NCI-H510A treated with DMSO at 0.1 percent for 48 hours (cell line): ENCODE measurements around the gene SMC2.

ENCODE experiments used
- DNase-seq: peaks from one replicate; lab custom pipeline; 2025; lab: John Stamatoyannopoulos, UW

Gene SMC2

DNA sequence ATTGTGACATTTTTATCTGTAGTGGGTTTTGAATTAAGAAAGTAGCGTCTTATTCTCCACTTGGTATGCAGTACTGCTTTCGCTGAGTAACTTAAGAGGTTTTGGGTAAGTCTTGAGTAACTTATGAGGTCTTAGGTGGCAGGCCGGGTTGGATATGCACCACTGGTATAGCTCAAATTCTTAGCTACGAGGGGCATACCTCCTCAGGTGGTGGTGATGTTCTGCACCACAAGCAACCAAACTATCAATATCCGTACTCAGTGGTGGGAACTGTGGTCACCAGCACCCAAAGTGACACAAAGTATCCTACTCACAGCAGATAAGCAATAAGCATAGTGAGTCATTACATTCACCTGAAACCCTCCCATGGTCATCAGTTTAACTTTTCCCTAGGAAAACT lies 13.7 kb downstream of the SMC2 start:
- no peak for DNase-seq

DNA sequence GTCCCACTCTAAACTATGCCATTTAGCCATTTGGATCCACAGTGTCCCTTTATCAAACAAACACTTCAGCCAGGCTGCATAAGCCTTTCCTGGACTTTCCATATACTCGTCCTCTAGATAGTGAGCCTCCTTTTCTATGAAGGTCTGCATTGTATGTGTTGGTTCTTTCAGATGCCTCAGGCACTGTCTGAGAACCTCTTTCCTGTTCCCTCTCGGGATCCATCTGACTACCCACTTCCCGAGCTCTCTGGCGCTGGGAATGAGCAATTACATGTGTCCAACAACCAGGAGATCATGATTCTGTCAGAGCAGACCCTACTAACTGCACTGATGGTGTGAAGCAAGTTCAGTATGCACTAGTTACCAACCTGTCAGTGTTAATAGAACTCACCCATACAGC lies 14.2 kb downstream of the SMC2 start:
- no peak for DNase-seq

DNA sequence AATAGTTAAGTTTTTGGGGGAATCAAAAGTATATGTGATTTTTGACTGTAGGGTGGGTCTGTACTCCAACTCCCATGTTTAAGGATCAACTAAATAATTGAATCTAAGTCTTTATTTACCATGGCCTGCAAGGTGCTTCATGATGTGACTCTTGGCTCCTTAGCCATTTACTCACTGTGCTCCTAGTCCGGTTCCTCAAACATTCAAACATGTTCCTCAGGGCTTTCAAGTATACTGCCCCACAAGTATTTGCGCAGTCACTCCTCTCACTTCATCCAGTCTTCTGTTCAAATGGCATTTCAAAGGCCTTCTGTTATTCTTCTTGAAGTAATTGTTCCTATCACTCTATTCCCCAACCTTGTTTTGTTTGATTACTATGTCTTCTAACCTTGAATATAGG lies 16.4 kb downstream of the SMC2 start:
- no peak for DNase-seq

GRCh38 chr9:104118916-104119315 lies 24.8 kb downstream of the SMC2 start:
- DNase-seq, result peak; percentile 47

DNA sequence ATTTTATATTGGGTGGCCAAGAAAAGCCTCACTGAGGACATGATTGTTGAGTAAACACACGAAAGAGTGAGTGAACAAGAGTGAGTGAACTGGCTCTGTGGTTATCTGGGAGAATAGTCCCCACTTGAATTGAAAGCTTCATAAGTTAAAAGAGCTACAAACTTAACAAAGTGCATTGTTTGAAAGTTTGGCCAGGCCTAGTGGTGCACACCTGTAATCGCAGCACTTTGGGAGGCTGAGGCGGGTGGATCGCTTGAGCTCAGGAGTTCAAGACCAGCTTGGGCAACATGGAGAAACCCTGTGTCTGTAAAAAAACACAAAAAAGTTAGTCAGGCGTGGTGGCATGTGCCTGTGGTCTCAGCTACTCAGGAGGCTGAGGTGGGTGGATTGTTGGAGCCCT lies 26.9 kb downstream of the SMC2 start:
- DNase-seq, result no peak

DNA sequence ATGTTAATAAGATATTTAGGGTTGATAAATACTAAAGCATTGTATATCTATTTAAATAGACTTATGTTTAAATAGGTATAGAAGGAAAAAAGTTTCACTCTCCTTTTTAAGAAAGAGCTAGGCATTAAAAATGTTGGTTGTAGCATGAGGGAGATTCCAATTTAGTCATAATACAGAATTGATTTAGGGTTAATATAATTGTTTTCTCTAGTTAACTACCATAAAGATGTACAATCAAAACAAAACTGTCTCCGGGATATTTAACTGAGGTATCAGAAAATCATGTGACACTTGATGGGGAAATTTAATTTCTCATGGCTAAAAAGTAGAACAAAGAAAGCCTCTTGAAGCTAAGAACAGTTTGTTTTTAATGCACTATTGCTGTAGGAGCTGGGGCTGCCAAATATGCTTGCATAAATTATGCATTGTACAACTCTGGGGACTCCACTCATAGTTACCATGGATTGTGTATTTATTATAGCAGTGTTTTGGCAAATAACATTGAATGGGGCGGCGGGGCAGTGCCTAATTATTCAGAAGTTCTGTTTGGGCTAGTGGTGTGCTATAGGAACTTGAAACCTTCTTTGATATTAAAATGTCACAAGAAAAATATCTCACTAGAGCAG lies 44.2 kb downstream of the SMC2 start:
- DNase-seq, result no peak

DNA sequence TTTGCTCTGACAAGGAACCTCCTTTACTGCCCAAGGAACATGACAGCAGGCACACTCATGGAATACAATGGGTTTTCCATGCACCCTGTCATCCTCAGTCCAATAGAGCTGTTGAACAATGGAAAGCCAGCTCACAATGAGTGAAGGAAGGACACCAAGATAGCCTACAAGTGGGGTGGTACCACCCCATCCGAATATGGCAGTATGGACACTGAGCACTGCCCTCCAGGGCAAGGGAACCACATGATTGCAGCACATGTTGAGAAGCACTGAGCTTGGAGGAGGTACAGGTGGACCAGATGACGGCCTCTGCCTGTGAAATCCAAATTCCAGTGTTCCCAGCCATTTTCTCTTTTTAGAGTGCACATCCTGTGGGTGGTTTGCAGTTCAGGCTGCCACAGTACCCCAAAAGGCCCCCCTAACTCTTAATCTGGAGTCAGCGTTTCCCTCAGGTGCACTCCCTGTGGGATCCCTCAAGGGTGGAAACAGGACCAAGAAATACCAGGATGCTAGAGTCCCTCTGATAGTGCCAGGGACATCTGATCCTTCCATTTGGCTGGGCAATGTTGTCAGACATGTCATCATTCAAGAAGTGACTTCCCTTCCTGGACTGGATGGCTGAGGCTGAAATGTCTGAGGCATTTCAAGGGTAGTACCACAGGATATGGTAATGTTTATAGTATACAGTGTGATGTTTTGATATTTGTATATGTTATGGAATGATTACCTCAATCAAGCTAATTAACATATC lies 48.9 kb downstream of the SMC2 start:
- no peak for DNase-seq

GRCh38 chr9:104143550-104143910 lies 49.4 kb downstream of the SMC2 start:
- no peak for DNase-seq

DNA sequence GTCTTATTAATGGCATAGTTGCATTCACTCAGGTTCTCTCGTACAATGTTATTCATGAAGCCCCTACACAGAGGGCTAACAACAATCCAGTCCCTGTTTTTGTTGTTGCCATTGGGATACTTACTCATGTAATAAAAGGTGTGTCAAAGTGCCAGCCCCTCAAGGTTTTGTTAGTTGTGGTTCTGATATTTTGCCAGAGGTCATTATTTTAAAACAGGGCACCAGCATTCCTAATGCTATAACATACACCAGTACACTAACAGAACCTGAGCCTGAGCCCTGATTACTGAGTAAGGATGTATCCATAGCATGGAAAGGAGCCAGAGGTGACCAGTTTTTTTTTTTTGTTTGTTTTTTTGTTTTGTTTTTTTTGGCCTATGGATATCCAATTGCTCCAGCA lies 50.2 kb downstream of the SMC2 start:
- no peak for DNase-seq

- DNase-seq, result no peak
Measured at GRCh38 chr9:104173067-104173466, 79.0 kb downstream of the SMC2 start.

DNA sequence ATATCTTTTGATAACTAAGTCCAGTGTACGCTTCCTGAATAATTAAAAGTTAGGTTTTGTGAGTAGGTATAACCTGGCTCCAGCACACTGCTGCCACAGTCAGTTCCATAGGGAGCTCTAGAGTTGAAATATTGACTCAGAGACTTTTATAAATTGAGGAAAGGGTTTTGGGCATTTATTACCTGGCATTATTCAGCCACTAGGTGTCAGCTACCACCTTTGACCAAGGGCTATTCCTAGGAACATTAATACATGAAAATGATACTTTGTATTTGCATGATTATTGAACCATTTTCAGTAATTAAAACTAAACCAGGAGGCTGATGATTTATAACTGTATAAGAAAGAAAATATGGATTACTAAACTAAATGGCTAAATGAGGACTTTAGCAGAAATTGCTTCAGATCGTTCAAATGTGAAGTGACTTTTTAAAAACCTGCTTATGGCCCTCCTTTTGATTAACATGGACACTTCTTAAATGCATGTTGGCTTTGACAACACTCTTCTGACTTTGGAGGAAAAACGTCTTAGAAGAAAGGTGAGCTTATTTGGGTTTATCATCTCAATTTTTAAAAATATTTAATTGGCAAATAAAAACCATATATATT lies 83.0 kb downstream of the SMC2 start:
- DNase-seq, result peak; percentile 59

DNA sequence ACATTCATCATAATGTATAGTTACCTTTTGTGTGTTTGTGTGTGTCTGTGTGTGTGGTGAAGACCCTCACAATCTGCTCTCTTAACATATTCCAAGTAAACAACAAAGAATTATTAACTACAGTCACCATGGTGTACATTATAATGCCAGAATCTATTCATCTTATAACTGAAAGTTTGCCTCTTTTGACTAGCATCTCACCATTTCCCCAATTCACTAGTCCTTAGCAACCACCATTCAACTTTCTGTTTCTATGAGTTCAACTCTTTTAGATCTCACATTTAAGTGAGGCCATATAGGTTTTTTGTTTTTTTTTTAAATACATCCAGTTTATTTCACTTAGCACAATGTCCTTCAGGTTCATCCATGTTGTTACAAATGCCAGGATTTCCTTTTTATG lies 83.6 kb downstream of the SMC2 start:
- no peak for DNase-seq
